HFFc6 (cell line): ENCODE measurements around the gene HBS1L. TPM values are rescaled to one million over a fixed set of nuclear protein-coding genes. Genes with fewer than 3 reads are reported as not detected.

Experiments used
- DNase-seq: peaks from one replicate; pipeline ENCODE4 v3.0.0-alpha.2; 2018
- H3K27ac Mint-ChIP-seq: 2 replicates; pipeline ENCODE4 v1.8.0; 2020; ENCODE audit warnings: mild to moderate bottlenecking, mixed read lengths
- H3K27me3 Mint-ChIP-seq: 2 replicates; pipeline ENCODE4 v1.8.0; 2021; ENCODE audit warnings: mild to moderate bottlenecking, moderate library complexity, mixed read lengths; ENCODE audit not compliant: insufficient read depth
- H3K36me3 Mint-ChIP-seq: 2 replicates; pipeline ENCODE4 v1.8.0; 2021; ENCODE audit warnings: low read depth, mixed read lengths
- H3K4me1 Mint-ChIP-seq: 2 replicates; pipeline ENCODE4 v1.8.0; 2020; ENCODE audit warnings: low read depth, mixed read lengths
- H3K4me3 Mint-ChIP-seq: 2 replicates; pipeline ENCODE4 v1.8.0; 2020; ENCODE audit warnings: mild to moderate bottlenecking, moderate library complexity, mixed read lengths
- H3K9me3 Mint-ChIP-seq: 2 replicates; pipeline ENCODE4 v1.8.0; 2020; ENCODE audit warnings: mild to moderate bottlenecking, mixed read lengths
- total RNA-seq, 6 experiments: library from RNA; stranded (reverse); fragmentation: NEBNext Ultra II Directional; extraction: Animal tissue kit (Norgen Biotek cat#: 25700); gene quantifications; 2 replicates in 1 of 6; 3 replicates in 5 of 6; pipeline ENCODE4 v1.2.3, GENCODE V29; 2021
- TF ChIP-seq, protein P1 (sequence below): fragments of 200-600 bp; sonication (generic); IDR thresholded peaks from 2 replicates; pipeline ENCODE4 v1.5.0; 2021; ENCODE audit warnings: antibody characterized with exemption, mild to moderate bottlenecking

The HBS1L gene
- total RNA-seq, 6 experiments from 2014 or later: 100 to 123 (median 107) TPM

DNA sequence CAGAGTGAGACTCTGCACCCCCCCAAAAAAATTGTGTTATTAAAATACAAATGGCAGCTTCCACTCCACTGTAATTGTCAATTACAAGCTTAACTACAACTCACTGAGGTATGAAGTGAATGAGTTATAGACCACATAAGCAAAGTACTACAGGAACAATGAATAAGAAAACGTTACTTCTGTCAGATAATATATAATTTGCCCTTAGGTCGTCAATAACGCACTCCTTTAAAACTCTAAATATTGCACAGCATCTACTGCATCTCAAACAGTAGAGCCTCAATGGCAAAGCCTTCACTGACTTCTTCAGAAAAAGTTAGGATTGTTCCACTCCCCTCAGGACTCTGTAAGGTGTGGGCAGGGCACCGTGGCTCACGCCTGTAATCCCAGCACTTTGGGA lies 2.0 kb upstream of the HBS1L start:
- peaks cover 1% of the 10 kb centered on the region for H3K27me3 Mint-ChIP-seq
- H3K36me3 Mint-ChIP-seq: no peaks in the 10 kb centered on the region
- no peak overlapping the region for H3K27ac Mint-ChIP-seq
- H3K4me1 Mint-ChIP-seq: peaks cover 29% of the 10 kb centered on the region
- H3K9me3 Mint-ChIP-seq: no peaks in the 10 kb centered on the region
- TF ChIP-seq, protein P1, sequence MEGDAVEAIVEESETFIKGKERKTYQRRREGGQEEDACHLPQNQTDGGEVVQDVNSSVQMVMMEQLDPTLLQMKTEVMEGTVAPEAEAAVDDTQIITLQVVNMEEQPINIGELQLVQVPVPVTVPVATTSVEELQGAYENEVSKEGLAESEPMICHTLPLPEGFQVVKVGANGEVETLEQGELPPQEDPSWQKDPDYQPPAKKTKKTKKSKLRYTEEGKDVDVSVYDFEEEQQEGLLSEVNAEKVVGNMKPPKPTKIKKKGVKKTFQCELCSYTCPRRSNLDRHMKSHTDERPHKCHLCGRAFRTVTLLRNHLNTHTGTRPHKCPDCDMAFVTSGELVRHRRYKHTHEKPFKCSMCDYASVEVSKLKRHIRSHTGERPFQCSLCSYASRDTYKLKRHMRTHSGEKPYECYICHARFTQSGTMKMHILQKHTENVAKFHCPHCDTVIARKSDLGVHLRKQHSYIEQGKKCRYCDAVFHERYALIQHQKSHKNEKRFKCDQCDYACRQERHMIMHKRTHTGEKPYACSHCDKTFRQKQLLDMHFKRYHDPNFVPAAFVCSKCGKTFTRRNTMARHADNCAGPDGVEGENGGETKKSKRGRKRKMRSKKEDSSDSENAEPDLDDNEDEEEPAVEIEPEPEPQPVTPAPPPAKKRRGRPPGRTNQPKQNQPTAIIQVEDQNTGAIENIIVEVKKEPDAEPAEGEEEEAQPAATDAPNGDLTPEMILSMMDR: no peak
- H3K4me3 Mint-ChIP-seq: no peak overlapping the region
- DNase-seq: no peak

DNA sequence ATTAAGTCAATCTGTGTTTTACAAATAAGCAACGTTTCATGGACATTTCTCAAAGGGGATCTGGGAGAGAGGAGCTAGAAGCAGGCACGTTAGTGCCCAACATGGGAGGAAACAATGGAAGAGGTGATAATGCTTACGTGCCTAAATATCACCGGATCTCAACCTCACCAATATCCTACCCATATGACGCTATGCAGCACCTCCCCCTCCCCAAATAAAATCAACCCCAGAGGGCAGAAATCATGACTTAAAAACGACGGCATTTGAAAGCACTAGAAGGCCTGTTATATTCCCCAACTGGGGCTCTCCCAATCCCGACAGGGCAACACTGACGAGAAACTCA lies 425 bp downstream of the HBS1L start:
- peak overlapping the region; percentile 96 for H3K4me3 Mint-ChIP-seq
- H3K27ac Mint-ChIP-seq: peak overlapping the region; percentile 94
- H3K9me3 Mint-ChIP-seq: no peaks in the 10 kb centered on the region
- no peaks in the 10 kb centered on the region; the same call in none of the 2 replicates for H3K27me3 Mint-ChIP-seq
- TF ChIP-seq, protein P1: no peak
- H3K36me3 Mint-ChIP-seq: no peaks in the 10 kb centered on the region
- no peak for DNase-seq
- H3K4me1 Mint-ChIP-seq: peaks cover 34% of the 10 kb centered on the region

DNA sequence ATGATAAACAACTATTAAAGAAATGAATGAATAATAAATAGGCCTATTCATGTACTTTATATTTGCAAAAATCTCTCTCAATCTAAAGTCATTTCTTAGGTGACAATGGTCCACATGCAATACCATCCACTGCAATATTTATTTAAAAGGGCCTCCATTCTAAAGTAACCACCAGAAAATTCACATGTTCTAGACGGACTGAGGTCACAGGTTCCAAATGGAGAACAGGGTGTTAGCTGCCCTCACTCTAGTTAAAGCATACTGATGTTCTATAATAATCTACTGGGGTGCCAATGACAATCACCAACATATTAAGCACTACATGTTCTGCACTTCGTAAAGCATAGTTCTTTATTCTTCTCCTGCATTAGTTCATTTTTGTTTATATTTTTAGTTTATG lies 1.2 kb downstream of the HBS1L start:
- H3K27me3 Mint-ChIP-seq: no peaks in the 10 kb centered on the region; the same call in none of the 2 replicates
- no peak for DNase-seq
- peak overlapping the region; percentile 94 for H3K27ac Mint-ChIP-seq
- TF ChIP-seq, protein P1: no peak
- H3K4me1 Mint-ChIP-seq: peaks cover 34% of the 10 kb centered on the region
- H3K4me3 Mint-ChIP-seq: peak overlapping the region; percentile 96
- peaks cover 6% of the 10 kb centered on the region; the same call in 1 of the 2 replicates for H3K36me3 Mint-ChIP-seq
- H3K9me3 Mint-ChIP-seq: no peaks in the 10 kb centered on the region

DNA sequence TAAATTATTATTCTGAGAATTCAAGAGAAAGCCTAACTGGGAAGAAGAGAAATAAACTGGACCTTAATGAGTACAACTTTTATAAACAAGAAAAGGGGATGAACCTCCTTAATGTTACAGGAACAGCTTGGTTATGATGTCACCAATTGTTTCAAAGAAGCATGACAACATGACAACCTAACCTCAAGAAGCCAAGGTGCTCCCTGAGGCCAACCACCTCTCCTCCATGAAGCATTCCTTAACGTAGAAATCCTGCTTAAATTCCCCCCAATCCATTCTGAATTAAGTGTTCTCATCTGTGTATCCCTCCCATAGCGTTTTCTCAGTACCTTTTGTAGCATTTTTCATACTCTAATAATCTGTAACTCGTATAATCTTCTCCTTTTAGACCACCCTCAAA lies 1.7 kb downstream of the HBS1L start:
- Mint-ChIP-seq H3K4me1 (peaks cover 34% of the 10 kb centered on the region), H3K9me3 (no peaks in the 10 kb centered on the region), H3K4me3 (peak overlapping the region; percentile 96), H3K36me3 (peaks cover 11% of the 10 kb centered on the region; the same call in 1 of the 2 replicates), H3K27me3 (no peaks in the 10 kb centered on the region; the same call in 1 of the 2 replicates), H3K27ac (peak overlapping the region; percentile 19; the same call in 1 of the 2 replicates)
- TF ChIP-seq, protein P1: no peak
- DNase-seq: no peak

DNA sequence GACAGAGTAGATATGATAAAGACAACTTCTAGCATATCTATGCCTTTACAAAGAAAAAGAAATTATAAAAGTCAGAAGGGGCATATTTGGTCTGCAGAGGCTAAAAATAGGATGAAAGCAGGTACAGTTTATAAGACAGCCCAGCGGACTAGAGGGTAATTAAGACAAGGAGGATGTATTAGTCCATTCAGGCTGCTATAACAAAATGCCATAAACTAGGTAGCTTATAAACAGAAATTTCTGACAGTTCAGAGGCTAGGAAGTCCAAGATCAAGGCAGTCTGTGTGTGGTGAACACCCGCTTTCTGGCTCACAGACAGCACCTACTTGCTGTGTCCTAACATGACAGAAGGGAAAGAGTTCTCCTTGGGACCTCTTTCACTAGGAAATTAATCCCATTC lies 5.7 kb downstream of the HBS1L start:
- TF ChIP-seq, protein P1: no peak
- Mint-ChIP-seq H3K4me3 (no peak overlapping the region), H3K36me3 (peaks cover 17% of the 10 kb centered on the region; the same call in 1 of the 2 replicates), H3K9me3 (no peaks in the 10 kb centered on the region), H3K4me1 (peaks cover 50% of the 10 kb centered on the region), H3K27ac (no peak overlapping the region), H3K27me3 (no peaks in the 10 kb centered on the region)
- DNase-seq: no peak

DNA sequence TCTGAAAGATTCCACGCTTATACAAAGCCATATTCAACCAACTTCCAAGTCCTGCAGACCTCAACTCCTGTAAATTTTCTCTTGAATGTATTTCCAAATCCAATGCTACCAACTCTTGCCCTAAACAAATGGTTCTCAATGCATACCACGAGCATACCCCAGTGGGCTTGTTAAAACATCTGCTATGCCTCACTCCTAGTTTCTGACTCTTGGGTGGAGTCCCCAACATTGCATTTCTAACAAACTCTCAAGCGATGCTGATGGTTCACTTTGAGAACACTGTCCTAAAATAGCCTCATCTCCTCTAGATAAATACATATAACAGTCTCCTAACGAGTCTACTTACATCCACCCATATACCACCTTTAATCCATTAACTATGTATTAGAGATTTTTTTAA lies 7.3 kb downstream of the HBS1L start:
- Mint-ChIP-seq H3K36me3 (peaks cover 17% of the 10 kb centered on the region; the same call in 1 of the 2 replicates), H3K27ac (no peak overlapping the region), H3K4me3 (no peak overlapping the region), H3K27me3 (no peaks in the 10 kb centered on the region), H3K4me1 (peaks cover 44% of the 10 kb centered on the region), H3K9me3 (no peaks in the 10 kb centered on the region)
- TF ChIP-seq, protein P1: no peak
- no peak for DNase-seq
